Smooth muscle cell (in vitro differentiated cells): ENCODE measurements around the gene RNF14. TPM values are rescaled to one million over a fixed set of nuclear protein-coding genes. Genes with fewer than 3 reads are reported as not detected.
A peak's percentile ranks its signal among the peaks of the same experiment; 100 is the strongest.

Experiments used
- DNase-seq: peaks from one replicate; lab custom pipeline; 2025; ENCODE audit not compliant: unreplicated experiment; lab: John Stamatoyannopoulos, UW
- H2AFZ ChIP-seq: fragments of 200-600 bp; sonication (generic); 2 replicates; pipeline ENCODE4 v1.6.0; 2016; ENCODE audit warnings: antibody characterized with exemption, low read depth, mild to moderate bottlenecking
- H3F3A ChIP-seq: fragments of 200-600 bp; sonication (generic); 2 replicates; pipeline ENCODE4 v1.6.0; 2017; ENCODE audit warnings: antibody characterized with exemption, low read depth
- H3K27ac ChIP-seq: fragments of 200-600 bp; sonication (generic); 2 replicates; pipeline ENCODE4 v1.5.1; 2016; ENCODE audit warnings: low read depth, mild to moderate bottlenecking
- H3K27me3 ChIP-seq: fragments of 200-600 bp; sonication (generic); 2 replicates; pipeline ENCODE4 v1.6.1; 2016; ENCODE audit warnings: low read depth, mild to moderate bottlenecking
- H3K36me3 ChIP-seq: fragments of 200-600 bp; sonication (generic); 2 replicates; pipeline ENCODE4 v1.5.1; 2016; ENCODE audit warnings: low read depth
- H3K4me1 ChIP-seq: fragments of 200-600 bp; sonication (generic); 2 replicates; pipeline ENCODE4 v1.5.1; 2016; ENCODE audit warnings: low read depth
- H3K4me2 ChIP-seq: fragments of 200-600 bp; sonication (generic); 2 replicates; pipeline ENCODE4 v1.6.0; 2016; ENCODE audit warnings: mild to moderate bottlenecking
- H3K4me3 ChIP-seq: fragments of 200-600 bp; sonication (generic); 2 replicates; pipeline ENCODE4 v1.5.1; 2016; ENCODE audit warnings: mild to moderate bottlenecking
- H3K79me2 ChIP-seq: fragments of 200-600 bp; sonication (generic); 2 replicates; pipeline ENCODE4 v1.6.0; 2016; ENCODE audit warnings: low read depth, mild to moderate bottlenecking
- H3K9ac ChIP-seq: fragments of 200-600 bp; sonication (generic); 2 replicates; pipeline ENCODE4 v1.6.0; 2016; ENCODE audit warnings: low read depth
- H3K9me3 ChIP-seq: fragments of 200-600 bp; sonication (generic); replicated peaks from 2 replicates; pipeline ENCODE4 v1.5.1; 2016; ENCODE audit warnings: low read depth
- H4K20me1 ChIP-seq: fragments of 200-600 bp; sonication (generic); 2 replicates; pipeline ENCODE4 v1.6.0; 2016; ENCODE audit warnings: low read depth
- WGBS: methylation state at CpG from one replicate; pipeline ENCODE4 v1.1.7; 2016; ENCODE audit warnings: low lambda C conversion rate; 5-methylcytosine and 5-hydroxymethylcytosine counted together
- polyA plus RNA-seq: library from polyadenylated mRNA; unstranded; fragments of >200 nt; fragmentation: Nextera tagmentation; extraction: Ambion mirVana; gene quantifications from 2 replicates; pipeline ENCODE4 v1.2.1, GENCODE V29; 2016
- total RNA-seq: library from RNA; depleted of rRNA; stranded (reverse); fragments of >200 nt; gene quantifications from 2 replicates; pipeline ENCODE4 v1.2.3, GENCODE V29; 2014
- TF ChIP-seq, protein P1 (sequence below): fragments of 200-600 bp; sonication (generic); IDR thresholded peaks from 2 replicates; pipeline ENCODE4 v1.5.1; 2017; ENCODE audit warnings: borderline replicate concordance, mild to moderate bottlenecking, antibody characterized with exemption; ENCODE audit not compliant: insufficient read depth, poor library complexity, severe bottlenecking

The RNF14 gene
- total and polyA plus RNA-seq, 2 experiments from 2014 or later, result 43.8 to 76.4 TPM

DNA sequence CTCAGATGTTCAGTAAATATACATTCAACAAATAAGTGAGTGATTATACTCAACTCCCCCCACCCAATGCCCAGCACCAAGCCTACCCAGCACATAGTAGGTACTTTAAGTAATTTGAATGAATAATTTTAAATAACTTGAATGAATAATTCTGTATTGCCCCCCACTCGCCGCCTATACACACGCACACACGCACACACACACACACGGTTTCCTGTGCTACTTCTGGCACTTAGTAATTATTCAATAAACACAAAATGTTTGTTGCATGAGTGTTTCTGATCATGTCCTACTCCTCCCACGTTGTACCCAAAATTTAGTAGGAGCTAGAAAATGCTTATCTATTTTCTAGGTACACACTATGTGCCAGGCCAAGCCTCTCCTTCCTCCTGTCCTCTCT lies 27.1 kb upstream of the RNF14 start:
- H3K4me1 ChIP-seq, result peaks cover 3% of the 10 kb centered on the region
- no peaks in the 10 kb centered on the region for H3K27me3 ChIP-seq
- H3K36me3 ChIP-seq, result no peaks in the 10 kb centered on the region
- peak overlapping the region; percentile 30 for H3K4me2 ChIP-seq
- 89% methylated on average over 6 of the region's 6 CpGs for WGBS
- H4K20me1 ChIP-seq, result peaks cover 4% of the 10 kb centered on the region
- no peak overlapping the region for H3K27ac ChIP-seq
- no peaks in the 10 kb centered on the region for H3K79me2 ChIP-seq
- no peak overlapping the region for H2AFZ ChIP-seq
- no peak for DNase-seq
- TF ChIP-seq, protein P1, sequence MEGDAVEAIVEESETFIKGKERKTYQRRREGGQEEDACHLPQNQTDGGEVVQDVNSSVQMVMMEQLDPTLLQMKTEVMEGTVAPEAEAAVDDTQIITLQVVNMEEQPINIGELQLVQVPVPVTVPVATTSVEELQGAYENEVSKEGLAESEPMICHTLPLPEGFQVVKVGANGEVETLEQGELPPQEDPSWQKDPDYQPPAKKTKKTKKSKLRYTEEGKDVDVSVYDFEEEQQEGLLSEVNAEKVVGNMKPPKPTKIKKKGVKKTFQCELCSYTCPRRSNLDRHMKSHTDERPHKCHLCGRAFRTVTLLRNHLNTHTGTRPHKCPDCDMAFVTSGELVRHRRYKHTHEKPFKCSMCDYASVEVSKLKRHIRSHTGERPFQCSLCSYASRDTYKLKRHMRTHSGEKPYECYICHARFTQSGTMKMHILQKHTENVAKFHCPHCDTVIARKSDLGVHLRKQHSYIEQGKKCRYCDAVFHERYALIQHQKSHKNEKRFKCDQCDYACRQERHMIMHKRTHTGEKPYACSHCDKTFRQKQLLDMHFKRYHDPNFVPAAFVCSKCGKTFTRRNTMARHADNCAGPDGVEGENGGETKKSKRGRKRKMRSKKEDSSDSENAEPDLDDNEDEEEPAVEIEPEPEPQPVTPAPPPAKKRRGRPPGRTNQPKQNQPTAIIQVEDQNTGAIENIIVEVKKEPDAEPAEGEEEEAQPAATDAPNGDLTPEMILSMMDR, result no peak
- no peak overlapping the region for H3K4me3 ChIP-seq
- H3K9me3 ChIP-seq, result no peaks in the 10 kb centered on the region
- no peaks in the 10 kb centered on the region for H3F3A ChIP-seq
- H3K9ac ChIP-seq, result no peak overlapping the region

- H3K79me2 ChIP-seq, result no peaks in the 10 kb centered on the region
- no peaks in the 10 kb centered on the region for H3F3A ChIP-seq
- H3K27me3 ChIP-seq, result no peaks in the 10 kb centered on the region
- WGBS, result 78% methylated on average over 9 of the region's 9 CpGs
- H3K36me3 ChIP-seq, result no peaks in the 10 kb centered on the region
- H3K4me2 ChIP-seq, result no peak overlapping the region
- no peaks in the 10 kb centered on the region for H3K9me3 ChIP-seq
- TF ChIP-seq, protein P1, result no peak
- H3K4me3 ChIP-seq, result no peak overlapping the region
- DNase-seq, result no peak
- no peak overlapping the region for H3K27ac ChIP-seq
- no peak overlapping the region for H3K9ac ChIP-seq
- H2AFZ ChIP-seq, result no peak overlapping the region
- no peaks in the 10 kb centered on the region for H4K20me1 ChIP-seq
- H3K4me1 ChIP-seq, result peaks cover 3% of the 10 kb centered on the region
Measured at GRCh38 chr5:141942185-141942857, 26.6 kb upstream of the RNF14 start.

GRCh38 chr5:141944076-141944475 lies 24.8 kb upstream of the RNF14 start:
- Histone ChIP-seq H3K9me3 (no peaks in the 10 kb centered on the region), H4K20me1 (no peaks in the 10 kb centered on the region), H3K36me3 (no peaks in the 10 kb centered on the region), H2AFZ (no peak overlapping the region), H3K27ac (no peak overlapping the region), H3K4me2 (no peak overlapping the region), H3K9ac (no peak overlapping the region), H3K4me1 (peaks cover 3% of the 10 kb centered on the region), H3F3A (no peaks in the 10 kb centered on the region), H3K4me3 (no peak overlapping the region), H3K27me3 (no peaks in the 10 kb centered on the region), H3K79me2 (no peaks in the 10 kb centered on the region)
- 89% methylated on average over 9 of the region's 9 CpGs for WGBS
- TF ChIP-seq, protein P1, result no peak
- no peak for DNase-seq

DNA sequence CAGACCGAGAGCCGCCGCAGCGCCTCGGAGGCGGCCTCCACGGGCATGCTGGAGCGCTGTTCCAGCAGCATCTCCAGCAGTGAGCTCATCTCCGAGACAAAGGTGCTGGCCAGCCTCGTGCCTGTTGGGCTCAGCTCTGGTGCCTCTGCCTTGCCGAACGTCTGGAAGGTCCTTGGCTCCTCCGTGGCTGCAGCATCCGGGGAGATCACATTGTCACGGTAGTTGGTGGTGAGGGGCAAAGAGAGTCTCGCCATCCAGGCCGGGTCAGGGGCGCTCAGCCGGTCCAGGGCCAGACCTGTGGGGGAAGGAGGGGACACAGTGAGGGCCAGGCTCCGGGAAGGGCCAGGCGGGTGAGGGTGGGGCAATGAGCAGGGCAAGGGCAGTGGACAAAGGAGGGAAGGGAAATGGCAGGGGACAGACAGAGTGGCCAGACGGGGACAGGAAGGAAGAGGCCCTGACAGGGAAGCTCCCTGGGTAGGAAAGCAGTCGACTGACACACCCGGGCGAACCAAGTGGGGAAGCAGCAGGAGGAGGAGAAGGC lies 23.3 kb upstream of the RNF14 start:
- Histone ChIP-seq H3K4me1 (peaks cover 3% of the 10 kb centered on the region), H3F3A (no peaks in the 10 kb centered on the region), H3K36me3 (no peaks in the 10 kb centered on the region), H2AFZ (no peak overlapping the region), H3K4me3 (no peak overlapping the region), H3K79me2 (no peaks in the 10 kb centered on the region), H3K9me3 (no peaks in the 10 kb centered on the region), H3K27ac (no peak overlapping the region), H3K9ac (no peak overlapping the region), H3K4me2 (no peak overlapping the region), H3K27me3 (no peaks in the 10 kb centered on the region), H4K20me1 (no peaks in the 10 kb centered on the region)
- no peak for DNase-seq
- WGBS, result 67% methylated on average over 25 of the region's 25 CpGs
- TF ChIP-seq, protein P1, result no peak
